H1 (cell line): ENCODE measurements around the gene KCNC1.

Experiments used
- EGR1 ChIP-seq: IDR thresholded peaks from 2 replicates; pipeline ENCODE4 v1.6.1; 2011; ENCODE audit warnings: low read depth, low read length, borderline replicate concordance
- JUN ChIP-seq: IDR thresholded peaks from 2 replicates; pipeline ENCODE4 v1.6.1; 2011; ENCODE audit warnings: low read depth, mild to moderate bottlenecking, improper control_type of control experiment, low read length
- RFX5 ChIP-seq: IDR thresholded peaks from 2 replicates; pipeline ENCODE4 v1.6.1; 2011; ENCODE audit warnings: low read depth, low read length, improper control_type of control experiment, borderline replicate concordance
- YY1 ChIP-seq: IDR thresholded peaks from 2 replicates; pipeline ENCODE4 v1.6.1; 2011; ENCODE audit warnings: low read depth, mild to moderate bottlenecking, low read length
- TF ChIP-seq, protein P1 (sequence below): IDR thresholded peaks from 2 replicates; pipeline ENCODE4 v1.6.1; 2012; ENCODE audit warnings: inconsistent platforms

DNA sequence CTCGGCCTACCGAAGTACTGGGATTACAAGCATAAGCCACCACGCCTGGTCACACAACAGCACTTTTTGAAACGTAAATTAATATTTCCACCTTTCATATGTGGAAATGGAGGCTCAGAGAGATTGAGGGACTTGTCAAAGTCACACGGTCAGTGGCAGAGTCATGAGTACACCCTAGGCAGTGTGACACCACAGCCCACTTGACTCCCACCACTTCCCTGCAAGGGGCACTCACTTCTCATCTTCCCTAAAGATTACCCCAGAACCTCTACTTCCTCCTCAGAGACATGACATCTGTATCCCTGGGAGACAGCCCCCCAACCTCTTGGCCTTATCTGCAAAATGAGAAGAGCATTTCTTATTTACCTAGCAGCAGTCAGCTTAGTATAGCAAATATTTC lies 31.7 kb upstream of the KCNC1 start:
- TF ChIP-seq, protein P1, sequence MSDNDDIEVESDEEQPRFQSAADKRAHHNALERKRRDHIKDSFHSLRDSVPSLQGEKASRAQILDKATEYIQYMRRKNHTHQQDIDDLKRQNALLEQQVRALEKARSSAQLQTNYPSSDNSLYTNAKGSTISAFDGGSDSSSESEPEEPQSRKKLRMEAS = no peak
- TF ChIP-seq JUN = no peak
- no peak for TF ChIP-seq EGR1
- TF ChIP-seq YY1 = no peak
- TF ChIP-seq RFX5 = no peak
